HG02798 (cell line): Measurements from ENCODE around the gene RAB33A.

Source experiments
- ATAC-seq: cut with Tn5 transposase; IDR thresholded peaks from one replicate; pipeline ENCODE4 v1.9.1; 2021; ENCODE audit warnings: mild to moderate bottlenecking; ENCODE audit not compliant: unreplicated experiment, poor library complexity

RAB33A gene

GRCh38 chrX:130171446-130172126 lies at the start of gene RAB33A:
Gene RAB33A, plus strand, starts transcription at chrX:130171962. Its CDS starts 101 bp downstream, at chrX:130172063.
- ATAC-seq, result no peak

GRCh38 chrX:130124577-130124976 lies 47.2 kb upstream of the RAB33A start:
- no peak for ATAC-seq

GRCh38 chrX:130125091-130125874 lies 46.5 kb upstream of the RAB33A start:
- ATAC-seq, result no peak

- no peak for ATAC-seq
Observed at GRCh38 chrX:130130990-130131389, 40.8 kb upstream of the RAB33A start.

- no peak for ATAC-seq
Observed at GRCh38 chrX:130136496-130136895, 35.3 kb upstream of the RAB33A start.

GRCh38 chrX:130136961-130137360 lies 34.8 kb upstream of the RAB33A start:
- no peak for ATAC-seq

GRCh38 chrX:130139474-130140201 lies 32.1 kb upstream of the RAB33A start:
- no peak for ATAC-seq

GRCh38 chrX:130144509-130144908 lies 27.3 kb upstream of the RAB33A start:
- ATAC-seq, result no peak

- ATAC-seq, result no peak
Observed at GRCh38 chrX:130145123-130145522, 26.6 kb upstream of the RAB33A start.

- ATAC-seq, result no peak
Observed at GRCh38 chrX:130147631-130148030, 24.1 kb upstream of the RAB33A start.

- ATAC-seq, result no peak
Observed at GRCh38 chrX:130155564-130155963, 16.2 kb upstream of the RAB33A start.

- ATAC-seq, result no peak
Observed at GRCh38 chrX:130158311-130158710, 13.5 kb upstream of the RAB33A start.

GRCh38 chrX:130159776-130160175 lies 12.0 kb upstream of the RAB33A start:
- no peak for ATAC-seq

- ATAC-seq, result no peak
Observed at GRCh38 chrX:130162094-130162735, 9.5 kb upstream of the RAB33A start.

GRCh38 chrX:130163398-130163797 lies 8.4 kb upstream of the RAB33A start:
- ATAC-seq, result no peak

- no peak for ATAC-seq
Observed at GRCh38 chrX:130165181-130165702, 6.5 kb upstream of the RAB33A start.

- peak; percentile 94 for ATAC-seq
Observed at GRCh38 chrX:130165703-130166502, 5.9 kb upstream of the RAB33A start, which contains the start of gene AIFM1. Gene AIFM1, minus strand, starts transcription at chrX:130165841. Its CDS starts 185 bp downstream, at chrX:130165656.

- no peak for ATAC-seq
Observed at GRCh38 chrX:130166503-130166777, 5.3 kb upstream of the RAB33A start.

GRCh38 chrX:130167040-130167439 lies 4.7 kb upstream of the RAB33A start:
- no peak for ATAC-seq
